ENCODE data around the gene CENPB. TPM values are rescaled to one million over a fixed set of nuclear protein-coding genes. Genes with fewer than 3 reads are reported as not detected.

CENPB gene
- total and polyA plus RNA-seq, 3 donors from 2014 or later: 24.8 to 44.1 (median 32.2) TPM

- WGBS, 2 donors: 64 to 73% methylated on average over 8 to 17 of the region's 17 CpGs
- intact Hi-C loops (cut with DNase I; ENCODE audit: low total_unique reads): no loop called here
- H3K27me3 ChIP-seq: no peaks in the 10 kb centered on the region
- no peak overlapping the region for H3K27ac ChIP-seq
- H3K9me3 ChIP-seq: no peaks in the 10 kb centered on the region
- peaks cover 33% of the 10 kb centered on the region for H3K4me1 ChIP-seq
- no peaks in the 10 kb centered on the region for H3K36me3 ChIP-seq (ENCODE audit: low read depth, missing control alignments)
- TF ChIP-seq CTCF (IDR thresholded peaks at IDR 0.05): no peak
- no peak for TF ChIP-seq POLR2A (IDR thresholded peaks at IDR 0.05)
- DNase-seq: no peak
- H3K4me3 ChIP-seq: no peak overlapping the region
Measured at GRCh38 chr20:3784216-3784853, 2.2 kb downstream of the CENPB start.

- Histone ChIP-seq H3K27ac (no peak overlapping the region), H3K4me1 (peaks cover 33% of the 10 kb centered on the region), H3K4me3 (no peak overlapping the region), H3K36me3 (ENCODE audit: low read depth, missing control alignments) (no peaks in the 10 kb centered on the region), H3K27me3 (no peaks in the 10 kb centered on the region), H3K9me3 (no peaks in the 10 kb centered on the region)
- DNase-seq: no peak
- WGBS, 2 donors: 62 to 73% methylated on average over 9 to 10 of the region's 10 CpGs
- intact Hi-C loops (cut with DNase I; ENCODE audit: low total_unique reads): no loop called here
- TF ChIP-seq POLR2A (IDR thresholded peaks at IDR 0.05): no peak
- TF ChIP-seq CTCF (IDR thresholded peaks at IDR 0.05): no peak
Measured at GRCh38 chr20:3783511-3784195, 2.9 kb downstream of the CENPB start.

- Histone ChIP-seq H3K36me3 (ENCODE audit: low read depth, missing control alignments) (no peaks in the 10 kb centered on the region), H3K4me3 (no peak overlapping the region), H3K9me3 (no peaks in the 10 kb centered on the region), H3K27ac (no peak overlapping the region), H3K4me1 (peaks cover 35% of the 10 kb centered on the region), H3K27me3 (no peaks in the 10 kb centered on the region)
- TF ChIP-seq POLR2A (IDR thresholded peaks at IDR 0.05) (no peak), CTCF (IDR thresholded peaks at IDR 0.05) (no peak)
- intact Hi-C loops (cut with DNase I; ENCODE audit: low total_unique reads): no loop called here
- no peak for DNase-seq
- WGBS, 2 donors: 72 to 81% methylated on average over 2 of the region's 2 CpGs
Measured at GRCh38 chr20:3783068-3783489, 3.5 kb downstream of the CENPB start.

- H3K27ac ChIP-seq: no peak overlapping the region
- WGBS, 2 donors: 86 to 91% methylated on average over 6 of the region's 6 CpGs
- peaks cover 36% of the 10 kb centered on the region for H3K4me1 ChIP-seq
Measured at GRCh38 chr20:3782597-3782996, 3.9 kb downstream of the CENPB start.

More at GRCh38 chr20:3782597-3782996, 3.9 kb downstream of the CENPB start:
- DNase-seq: no peak
- intact Hi-C loops (cut with DNase I; ENCODE audit: low total_unique reads): no loop called here
- Histone ChIP-seq H3K9me3 (no peaks in the 10 kb centered on the region), H3K4me3 (no peak overlapping the region), H3K27me3 (no peaks in the 10 kb centered on the region), H3K36me3 (ENCODE audit: low read depth, missing control alignments) (no peaks in the 10 kb centered on the region)
- no peak for TF ChIP-seq CTCF (IDR thresholded peaks at IDR 0.05)
- no peak for TF ChIP-seq POLR2A (IDR thresholded peaks at IDR 0.05)

Data from testis (tissue), 3 donors.